Measurements from ENCODE around the gene TMEM165. TPM values are rescaled to one million over a fixed set of nuclear protein-coding genes. Genes with fewer than 3 reads are reported as not detected.
"Not testable (repeated sequence)": the region's sequence is repeated elsewhere in the genome, so short reads cannot be mapped to it uniquely, and the experiment has no call there.

TMEM165 gene
- total RNA-seq, 1 donor from 2014 or later = 62.7 TPM

DNA sequence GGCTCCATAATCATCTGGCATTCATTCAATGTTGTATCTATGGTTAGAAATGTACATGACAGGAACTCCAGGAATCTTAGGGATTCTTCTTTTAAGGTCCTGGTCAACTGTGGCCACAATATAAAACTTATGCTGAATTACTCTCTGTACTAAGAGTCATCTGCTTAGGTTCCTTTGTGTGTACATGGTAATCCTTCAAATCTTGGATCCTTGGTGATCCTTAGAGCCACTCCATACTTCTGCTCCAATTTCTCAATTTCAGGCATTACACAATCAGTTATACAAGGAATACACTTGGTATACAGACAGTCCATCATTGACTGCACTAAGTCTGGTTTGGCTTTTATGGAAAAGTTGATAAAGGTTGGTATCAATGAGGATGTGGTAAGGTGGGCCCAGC lies 43.9 kb upstream of the TMEM165 start:
- H3K27ac Mint-ChIP-seq (ENCODE audit: unreplicated experiment) = no peak overlapping the region

GRCh38 chr4:55352726-55353125 lies 43.0 kb upstream of the TMEM165 start:
- no peak for DNase-seq (ENCODE audit: low read depth, low spot score)
- no peak overlapping the region for H3K4me3 Mint-ChIP-seq
- H3K4me1 Mint-ChIP-seq = no peaks in the 10 kb centered on the region
- no peak overlapping the region for H3K27ac Mint-ChIP-seq (ENCODE audit: unreplicated experiment)
- no peaks in the 10 kb centered on the region for H3K27me3 Mint-ChIP-seq (ENCODE audit: low read depth)
- no peak for TF ChIP-seq CTCF (conservative IDR thresholded peaks at IDR 0.05)
- peaks cover 11% of the 10 kb centered on the region for H3K9me3 Mint-ChIP-seq
- peaks cover 24% of the 10 kb centered on the region for H3K36me3 Mint-ChIP-seq (ENCODE audit: low read depth)

More for the DNA sequence above, 43.9 kb upstream of the TMEM165 start:
- Mint-ChIP-seq H3K4me1 (peaks cover 8% of the 10 kb centered on the region), H3K36me3 (ENCODE audit: low read depth) (peaks cover 24% of the 10 kb centered on the region), H3K4me3 (no peak overlapping the region), H3K27me3 (ENCODE audit: low read depth) (no peaks in the 10 kb centered on the region), H3K9me3 (peaks cover 11% of the 10 kb centered on the region)
- no peak for TF ChIP-seq CTCF (conservative IDR thresholded peaks at IDR 0.05)
- no peak for DNase-seq (ENCODE audit: low read depth, low spot score)

DNA sequence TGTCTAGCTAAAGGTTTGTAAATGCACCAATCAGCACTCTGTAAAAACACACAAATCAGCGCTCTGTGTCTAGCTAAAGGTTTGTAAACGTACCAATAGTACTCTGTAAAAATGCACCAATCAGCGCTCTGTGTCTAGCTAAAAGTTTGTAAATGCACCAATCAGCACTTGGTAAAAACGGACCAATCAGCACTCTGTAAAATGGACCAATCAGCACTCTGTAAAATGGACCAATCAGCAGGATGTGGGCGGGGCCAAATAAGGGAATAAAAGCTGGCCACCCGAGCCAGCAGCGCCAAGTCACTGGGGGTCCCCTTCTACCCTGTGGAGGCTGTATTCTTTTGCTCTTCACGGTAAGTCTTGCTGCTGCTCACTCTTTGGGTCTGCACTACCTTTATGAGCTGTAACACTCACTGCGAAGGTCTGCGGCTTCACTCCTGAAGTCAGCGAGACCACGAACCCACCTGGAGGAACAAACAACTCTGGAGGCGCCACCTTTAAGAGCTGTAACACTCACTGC lies 42.5 kb upstream of the TMEM165 start:
- not testable (repeated sequence) for H3K27ac Mint-ChIP-seq (ENCODE audit: unreplicated experiment); H3K4me1 Mint-ChIP-seq; DNase-seq (ENCODE audit: low read depth, low spot score); H3K4me3 Mint-ChIP-seq; H3K27me3 Mint-ChIP-seq (ENCODE audit: low read depth)
- peaks cover 24% of the 10 kb centered on the region for H3K36me3 Mint-ChIP-seq (ENCODE audit: low read depth)
- peaks cover 11% of the 10 kb centered on the region for H3K9me3 Mint-ChIP-seq

DNA sequence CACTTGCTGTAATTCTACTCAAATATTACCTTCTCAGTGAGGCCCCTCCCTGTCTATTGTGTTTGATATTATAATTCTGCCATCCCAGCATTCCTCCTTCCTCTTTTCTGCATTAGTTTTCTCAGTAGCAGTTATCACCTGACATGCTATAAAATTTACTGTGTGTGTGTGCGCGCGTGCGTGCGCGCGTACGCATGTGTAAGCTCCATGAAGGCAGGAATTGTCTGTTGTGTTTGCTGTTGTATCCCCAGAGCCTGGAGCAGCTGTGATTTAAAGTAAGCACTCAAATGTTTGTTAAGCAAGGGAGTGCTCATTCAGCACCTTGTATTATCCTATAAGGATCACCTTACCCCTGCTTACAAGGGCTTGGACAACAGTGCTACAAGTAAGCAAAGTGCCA lies 41.1 kb upstream of the TMEM165 start:
- no peaks in the 10 kb centered on the region for H3K27me3 Mint-ChIP-seq (ENCODE audit: low read depth)
- H3K27ac Mint-ChIP-seq (ENCODE audit: unreplicated experiment) = no peak overlapping the region
- no peak for DNase-seq (ENCODE audit: low read depth, low spot score)
- H3K4me3 Mint-ChIP-seq = no peak overlapping the region
- H3K36me3 Mint-ChIP-seq (ENCODE audit: low read depth) = peaks cover 24% of the 10 kb centered on the region
- no peak for TF ChIP-seq CTCF (conservative IDR thresholded peaks at IDR 0.05)
- H3K9me3 Mint-ChIP-seq = peaks cover 11% of the 10 kb centered on the region
- H3K4me1 Mint-ChIP-seq = no peaks in the 10 kb centered on the region

DNA sequence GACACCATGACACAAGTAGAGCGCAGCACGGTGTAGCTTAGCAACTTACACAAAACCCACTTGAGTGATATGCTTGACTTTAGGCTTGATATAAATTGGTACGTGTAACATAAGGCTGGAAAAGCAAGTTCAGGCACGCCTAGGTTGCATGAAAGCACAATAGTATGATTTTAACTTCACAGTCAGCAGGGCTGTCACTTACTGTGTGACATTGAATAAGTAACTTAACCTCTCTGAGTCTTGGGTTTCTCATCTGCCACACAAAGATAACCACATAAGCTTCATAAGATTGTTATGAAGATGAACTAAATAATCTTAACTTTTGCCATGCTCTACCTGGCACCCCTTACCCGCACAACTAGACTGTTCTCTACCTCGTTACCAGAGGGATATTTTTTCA lies 40.2 kb upstream of the TMEM165 start:
- DNase-seq (ENCODE audit: low read depth, low spot score) = no peak
- H3K9me3 Mint-ChIP-seq = peaks cover 11% of the 10 kb centered on the region
- peaks cover 24% of the 10 kb centered on the region for H3K36me3 Mint-ChIP-seq (ENCODE audit: low read depth)
- H3K27me3 Mint-ChIP-seq (ENCODE audit: low read depth) = no peaks in the 10 kb centered on the region
- no peaks in the 10 kb centered on the region for H3K4me1 Mint-ChIP-seq
- H3K4me3 Mint-ChIP-seq = no peak overlapping the region
- no peak for TF ChIP-seq CTCF (conservative IDR thresholded peaks at IDR 0.05)
- H3K27ac Mint-ChIP-seq (ENCODE audit: unreplicated experiment) = no peak overlapping the region

DNA sequence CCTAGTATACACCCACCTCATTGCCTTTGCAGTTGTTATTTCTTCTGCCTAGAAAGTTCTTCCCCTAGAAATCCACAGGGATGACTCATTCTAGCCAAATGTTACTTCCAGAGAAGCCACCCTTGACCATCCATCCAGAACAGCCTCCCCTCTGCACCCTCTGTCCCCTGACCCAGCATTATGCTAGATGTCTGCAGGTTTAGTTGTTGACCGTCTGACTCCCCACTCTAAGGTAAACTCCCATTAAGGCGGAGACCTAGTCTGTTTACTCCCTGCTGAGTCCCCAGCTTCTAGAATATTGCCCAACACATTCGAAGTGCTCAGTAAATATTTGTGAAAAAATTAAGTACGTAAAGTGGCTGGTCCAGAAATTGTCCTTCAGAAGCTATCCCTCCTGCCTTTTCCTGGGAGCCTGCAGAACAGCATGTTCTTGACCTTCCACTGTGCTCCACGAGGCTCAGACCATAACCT lies 38.7 kb upstream of the TMEM165 start:
- no peak for DNase-seq (ENCODE audit: low read depth, low spot score)
- Mint-ChIP-seq H3K4me3 (no peak overlapping the region), H3K4me1 (no peaks in the 10 kb centered on the region), H3K9me3 (peaks cover 11% of the 10 kb centered on the region), H3K27me3 (ENCODE audit: low read depth) (no peaks in the 10 kb centered on the region), H3K27ac (ENCODE audit: unreplicated experiment) (no peak overlapping the region), H3K36me3 (ENCODE audit: low read depth) (peaks cover 20% of the 10 kb centered on the region)
- no peak for TF ChIP-seq CTCF (conservative IDR thresholded peaks at IDR 0.05)

Measured in neural crest cell (in vitro differentiated cells).